A673 (cell line): Measurements from ENCODE around the gene FRMD4B. TPM values are rescaled to one million over a fixed set of nuclear protein-coding genes. Genes with fewer than 3 reads are reported as not detected.

Experiments used
- BruUV-seq: library from RNA; stranded (reverse); fragments of 400-500 nt; replicated peaks from 2 replicates; lab custom pipeline; 2021; lab: Mats Ljungman, UMichigan
- CTCF ChIA-PET: fragments of 300-600 bp; sonication (Branson Sonifier 250); formaldehyde crosslinking; loops from one replicate; lab custom pipeline; 2022; ENCODE audit warnings: antibody characterized with exemption; lab: Charles Lee
- POLR2A ChIA-PET: fragments of 300-600 bp; sonication (Branson Sonifier 250); formaldehyde crosslinking; loops from one replicate; lab custom pipeline; 2022; ENCODE audit warnings: antibody characterized with exemption; ENCODE audit not compliant: low non-redundant PET; lab: Charles Lee
- DNase-seq: peaks from one replicate; pipeline ENCODE4 v3.0.0-alpha.2; 2015; ENCODE audit warnings: low spot score
- H3K27ac ChIP-seq: fragments of 200-600 bp; sonication (generic); 2 replicates; pipeline ENCODE4 v1.5.1; 2016; ENCODE audit warnings: mixed run types, low read depth, mild to moderate bottlenecking, mixed read lengths, antibody characterized with exemption, low read length; ENCODE audit not compliant: poor library complexity, severe bottlenecking
- H3K27me3 ChIP-seq: fragments of 200-600 bp; sonication (generic); replicated peaks from 2 replicates; pipeline ENCODE4 v1.6.1; 2017; ENCODE audit warnings: mixed run types, low read depth, mild to moderate bottlenecking, mixed read lengths, antibody characterized with exemption, low read length; ENCODE audit not compliant: insufficient read depth, poor library complexity
- H3K36me3 ChIP-seq: fragments of 200-600 bp; sonication (generic); 2 replicates; pipeline ENCODE4 v1.6.1; 2016; ENCODE audit warnings: mixed run types, mild to moderate bottlenecking, mixed read lengths, antibody characterized with exemption, low read length; ENCODE audit not compliant: insufficient read depth, poor library complexity, severe bottlenecking
- H3K4me1 ChIP-seq: fragments of 200-600 bp; sonication (generic); 2 replicates; pipeline ENCODE4 v1.6.1; 2017; ENCODE audit warnings: mixed run types, mild to moderate bottlenecking, mixed read lengths, antibody characterized with exemption, low read length; ENCODE audit not compliant: insufficient read depth, poor library complexity, severe bottlenecking
- H3K4me3 ChIP-seq: fragments of 200-600 bp; sonication (generic); 2 replicates; pipeline ENCODE4 v1.5.1; 2016; ENCODE audit warnings: low read depth, mixed run types, mild to moderate bottlenecking, mixed read lengths, low read length; ENCODE audit not compliant: poor library complexity, severe bottlenecking
- H3K9me3 ChIP-seq: fragments of 200-600 bp; sonication (generic); 2 replicates; pipeline ENCODE4 v1.6.1; 2016; ENCODE audit warnings: mixed run types, low read depth, mild to moderate bottlenecking, mixed read lengths, antibody characterized with exemption, low read length; ENCODE audit not compliant: poor library complexity, severe bottlenecking
- CTCF ChIP-seq: fragments of 300-800, 200-600 bp; sonication (generic); conservative IDR thresholded peaks from 2 replicates; pipeline ENCODE4 v1.5.1; 2017; ENCODE audit warnings: low read depth, mild to moderate bottlenecking, antibody characterized with exemption, low read length, moderate library complexity, mixed read lengths
- EZH2 ChIP-seq: fragments of 200-600 bp; sonication (generic); IDR thresholded peaks from 2 replicates; pipeline ENCODE4 v1.6.1; 2017; ENCODE audit warnings: borderline replicate concordance, low read depth, mild to moderate bottlenecking, mixed read lengths, antibody characterized with exemption, low read length; ENCODE audit not compliant: poor library complexity, severe bottlenecking
- intact Hi-C: fragments of 100-400 bp; cut with micrococcal nuclease; formaldehyde crosslinking; loops from one replicate; pipeline ENCODE4 v1.10.0; 2022; ENCODE audit not compliant: unreplicated experiment
- total RNA-seq: library from RNA; stranded (reverse); gene quantifications from 2 replicates; pipeline ENCODE4 v1.2.3, GENCODE V29; 2021

The FRMD4B gene
- total RNA-seq, 1 experiment from 2014 or later = 0.21 TPM

DNA sequence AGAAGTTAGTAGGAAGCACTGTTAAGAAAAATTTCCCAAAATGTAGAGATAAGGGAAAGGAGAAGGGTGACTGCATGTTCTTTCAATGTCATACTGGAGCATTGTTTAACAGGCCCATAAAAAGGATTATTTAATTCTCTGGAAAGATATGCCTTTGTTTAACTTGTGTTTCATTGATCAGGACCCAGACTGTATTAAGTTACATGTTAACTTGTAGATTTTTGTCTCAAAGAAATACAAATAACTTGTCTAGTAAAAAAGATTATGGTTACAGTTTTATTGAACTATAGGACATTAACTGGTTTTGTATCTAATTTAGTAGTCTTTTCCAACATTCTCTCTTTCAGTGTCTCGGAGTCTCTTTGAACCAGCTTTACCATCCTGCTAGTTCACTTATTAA, 213.8 kb downstream of the FRMD4B start:
- H3K27ac ChIP-seq = no peak overlapping the region
- no peaks in the 10 kb centered on the region for H3K4me1 ChIP-seq
- H3K4me3 ChIP-seq = no peak overlapping the region
- TF ChIP-seq CTCF (no peak), EZH2 (no peak)
- CTCF ChIA-PET = no interaction called here
- no peaks in the 10 kb centered on the region for H3K36me3 ChIP-seq
- H3K9me3 ChIP-seq = no peaks in the 10 kb centered on the region
- DNase-seq = no peak
- POLR2A ChIA-PET = no interaction called here
- H3K27me3 ChIP-seq = no peaks in the 10 kb centered on the region
- intact Hi-C loops = no loop called here
- BruUV-seq = no TSS peak

- no peaks in the 10 kb centered on the region for H3K9me3 ChIP-seq
- intact Hi-C loops = no loop called here
- no TSS peak for BruUV-seq
- H3K27me3 ChIP-seq = no peaks in the 10 kb centered on the region
- no peak overlapping the region for H3K27ac ChIP-seq
- POLR2A ChIA-PET = no interaction called here
- H3K4me1 ChIP-seq = no peaks in the 10 kb centered on the region
- no peak for DNase-seq
- H3K36me3 ChIP-seq = no peaks in the 10 kb centered on the region
- no peak for TF ChIP-seq EZH2
- TF ChIP-seq CTCF = no peak
- no peak overlapping the region for H3K4me3 ChIP-seq
- CTCF ChIA-PET = no interaction called here
Measured at GRCh38 chr3:69166446-69166845, 219.4 kb downstream of the FRMD4B start.

DNA sequence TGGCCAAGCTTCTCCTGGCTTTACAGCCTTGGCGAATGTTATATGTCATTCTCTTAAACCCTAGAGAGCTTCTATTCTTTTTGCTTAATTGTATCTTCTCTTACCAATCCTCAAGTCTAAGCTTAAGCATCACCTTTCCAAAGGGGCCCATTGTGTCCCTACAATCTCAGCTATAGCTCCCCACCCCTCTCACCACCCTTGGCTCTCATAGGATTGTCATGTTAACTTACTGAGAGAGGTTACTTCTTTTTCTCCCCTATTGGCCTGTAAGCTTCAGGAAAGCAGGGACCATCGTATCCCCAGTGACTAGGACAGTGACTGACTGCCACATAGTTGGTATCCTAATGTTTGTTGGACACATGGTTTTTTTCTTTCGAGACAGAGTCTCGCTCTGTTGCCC, 220.1 kb downstream of the FRMD4B start:
- no peak for DNase-seq
- POLR2A ChIA-PET = no interaction called here
- no TSS peak for BruUV-seq

More for the DNA sequence above, 220.1 kb downstream of the FRMD4B start:
- Histone ChIP-seq H3K27me3 (no peaks in the 10 kb centered on the region), H3K4me3 (no peak overlapping the region), H3K4me1 (no peaks in the 10 kb centered on the region), H3K27ac (no peak overlapping the region), H3K9me3 (no peaks in the 10 kb centered on the region), H3K36me3 (no peaks in the 10 kb centered on the region)
- intact Hi-C loops = no loop called here
- CTCF ChIA-PET = no interaction called here
- no peak for TF ChIP-seq EZH2
- no peak for TF ChIP-seq CTCF
